PC-9 (cell line): ENCODE results near the gene FKBP5.

Source experiments
- EZH2 ChIP-seq: fragments of 200-600 bp; sonication (generic); IDR thresholded peaks from 2 replicates; pipeline ENCODE4 v1.8.0; 2017; ENCODE audit warnings: antibody characterized with exemption, low read depth
- TF ChIP-seq, protein P1 (sequence below): fragments of 200-600 bp; sonication (generic); conservative IDR thresholded peaks from 2 replicates; pipeline ENCODE4 v1.6.1; 2017; ENCODE audit warnings: mixed run types, antibody characterized with exemption, mild to moderate bottlenecking, moderate library complexity

DNA sequence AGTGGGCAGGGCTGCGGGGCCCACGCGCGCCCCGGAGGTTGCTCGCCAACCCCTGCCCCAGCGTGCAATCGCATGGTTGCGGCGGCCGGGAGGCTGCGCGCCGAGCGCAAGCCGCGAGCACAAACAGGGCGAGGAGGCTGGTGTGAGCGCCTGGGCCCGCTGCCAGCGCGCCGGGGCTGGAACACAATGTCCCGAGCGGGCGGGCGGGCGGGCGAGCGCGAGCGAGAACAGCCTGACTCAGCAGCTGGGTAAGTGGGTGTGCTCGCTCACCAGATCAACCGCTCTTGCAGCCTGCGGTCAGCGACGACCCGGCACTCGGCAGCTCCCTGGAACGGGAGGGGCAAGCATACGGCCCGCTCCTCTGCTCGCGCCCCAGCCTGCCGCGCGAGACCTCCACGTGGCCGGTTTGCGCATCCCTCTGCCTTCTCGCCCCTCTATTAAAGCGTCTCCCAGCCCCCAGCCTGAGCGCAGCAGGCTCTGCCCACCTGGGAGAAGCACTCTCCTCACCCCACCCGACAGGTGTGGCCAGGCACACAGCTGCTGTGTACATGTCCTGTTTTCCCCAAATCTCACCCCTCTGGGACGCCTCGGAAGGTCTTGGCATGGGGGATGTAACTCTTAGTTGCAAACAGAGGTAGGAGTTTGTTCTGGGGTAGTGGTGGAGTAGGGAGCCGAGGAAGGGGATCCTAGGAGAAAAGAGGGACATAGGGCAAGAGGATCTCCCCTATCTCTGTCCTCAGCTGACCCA is 39.4 kb upstream of the FKBP5 start:
- TF ChIP-seq EZH2, result no peak
- TF ChIP-seq, protein P1, sequence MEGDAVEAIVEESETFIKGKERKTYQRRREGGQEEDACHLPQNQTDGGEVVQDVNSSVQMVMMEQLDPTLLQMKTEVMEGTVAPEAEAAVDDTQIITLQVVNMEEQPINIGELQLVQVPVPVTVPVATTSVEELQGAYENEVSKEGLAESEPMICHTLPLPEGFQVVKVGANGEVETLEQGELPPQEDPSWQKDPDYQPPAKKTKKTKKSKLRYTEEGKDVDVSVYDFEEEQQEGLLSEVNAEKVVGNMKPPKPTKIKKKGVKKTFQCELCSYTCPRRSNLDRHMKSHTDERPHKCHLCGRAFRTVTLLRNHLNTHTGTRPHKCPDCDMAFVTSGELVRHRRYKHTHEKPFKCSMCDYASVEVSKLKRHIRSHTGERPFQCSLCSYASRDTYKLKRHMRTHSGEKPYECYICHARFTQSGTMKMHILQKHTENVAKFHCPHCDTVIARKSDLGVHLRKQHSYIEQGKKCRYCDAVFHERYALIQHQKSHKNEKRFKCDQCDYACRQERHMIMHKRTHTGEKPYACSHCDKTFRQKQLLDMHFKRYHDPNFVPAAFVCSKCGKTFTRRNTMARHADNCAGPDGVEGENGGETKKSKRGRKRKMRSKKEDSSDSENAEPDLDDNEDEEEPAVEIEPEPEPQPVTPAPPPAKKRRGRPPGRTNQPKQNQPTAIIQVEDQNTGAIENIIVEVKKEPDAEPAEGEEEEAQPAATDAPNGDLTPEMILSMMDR, result no peak
